IPS DF 19.7 (cell line): Measurements from ENCODE around the gene ZC3H8.
"Not testable (repeated sequence)": the region's sequence is repeated elsewhere in the genome, so short reads cannot be mapped to it uniquely, and the experiment has no call there.

Source experiments
- DNase-seq: peaks from one replicate; pipeline ENCODE4 v3.0.0-alpha.2; 2013; ENCODE audit warnings: low read depth, low spot score

The ZC3H8 gene

GRCh38 chr2:112254466-112255240, at the start of gene ZC3H8:
ZC3H8 (minus strand) TSS chr2:112255042; CDS start chr2:112254981, 61 bp downstream.
- DNase-seq: peak; percentile 40

GRCh38 chr2:112304298-112304941, 49.6 kb upstream of the ZC3H8 start:
- no peak for DNase-seq

- DNase-seq: no peak
Measured at GRCh38 chr2:112301973-112302372, 47.1 kb upstream of the ZC3H8 start.

- DNase-seq: no peak
Measured at GRCh38 chr2:112301171-112301584, 46.3 kb upstream of the ZC3H8 start.

- DNase-seq: no peak
Measured at GRCh38 chr2:112296407-112296806, 41.6 kb upstream of the ZC3H8 start.

GRCh38 chr2:112295407-112296078, 40.7 kb upstream of the ZC3H8 start:
- no peak for DNase-seq

GRCh38 chr2:112293636-112294401, 39.0 kb upstream of the ZC3H8 start:
- DNase-seq: no peak

- no peak for DNase-seq
Measured at GRCh38 chr2:112290648-112291047, 35.8 kb upstream of the ZC3H8 start.

GRCh38 chr2:112290088-112290487, 35.2 kb upstream of the ZC3H8 start:
- no peak for DNase-seq

- DNase-seq: not testable (repeated sequence)
Measured at GRCh38 chr2:112283535-112283934, 28.7 kb upstream of the ZC3H8 start.

- not testable (repeated sequence) for DNase-seq
Measured at GRCh38 chr2:112282066-112282465, 27.2 kb upstream of the ZC3H8 start.

- no peak for DNase-seq
Measured at GRCh38 chr2:112277596-112278220, 22.9 kb upstream of the ZC3H8 start.

- DNase-seq: no peak
Measured at GRCh38 chr2:112276954-112277353, 22.1 kb upstream of the ZC3H8 start.

- peak; percentile 48 for DNase-seq
Measured at GRCh38 chr2:112275887-112276773, 21.3 kb upstream of the ZC3H8 start.

GRCh38 chr2:112275311-112275886, 20.6 kb upstream of the ZC3H8 start, which contains the start of gene ZC3H6:
ZC3H6 (plus strand) TSS chr2:112275597; CDS start chr2:112275995, 398 bp downstream.
- DNase-seq: peak; percentile 83

- DNase-seq: no peak
Measured at GRCh38 chr2:112273349-112273748, 18.5 kb upstream of the ZC3H8 start.

- no peak for DNase-seq
Measured at GRCh38 chr2:112272669-112273068, 17.8 kb upstream of the ZC3H8 start.

GRCh38 chr2:112268547-112268946, 13.7 kb upstream of the ZC3H8 start:
- no peak for DNase-seq

- no peak for DNase-seq
Measured at GRCh38 chr2:112262876-112263275, 8.0 kb upstream of the ZC3H8 start.

GRCh38 chr2:112260295-112260625, 5.4 kb upstream of the ZC3H8 start:
- DNase-seq: no peak
